H1 (cell line): ENCODE results near the gene PTPN3. TPM values are rescaled to one million over a fixed set of nuclear protein-coding genes. Genes with fewer than 3 reads are reported as not detected.
A peak's percentile ranks its signal among the peaks of the same experiment; 100 is the strongest.

Experiments used
- CTCF ChIA-PET: fragments of 300-600 bp; sonication (Branson Sonifier 250); formaldehyde crosslinking; loops from one replicate; lab custom pipeline; 2021; ENCODE audit not compliant: partially characterized antibody; lab: Charles Lee
- POLR2A ChIA-PET: fragments of 300-600 bp; sonication (Branson Sonifier 250); formaldehyde crosslinking; loops from one replicate; lab custom pipeline; 2021; ENCODE audit warnings: inconsistent platforms; ENCODE audit not compliant: partially characterized antibody; lab: Charles Lee
- DNase-seq, 2 experiments: peaks; one replicate each; pipeline versions ENCODE4 v3.0.0 to v3.0.0-alpha.2; 2010 to 2022; ENCODE audit warnings: low spot score in 2 of 2, low read depth in 1 of 2, mixed read lengths in 1 of 2
- FAIRE-seq: peaks from 2 replicates; lab custom pipeline; 2011; peaks lifted over from hg19 to GRCh38; lab: Jason Lieb, UNC
- H2AFZ ChIP-seq: 2 replicates; pipeline ENCODE4 v1.8.1; 2012; ENCODE audit warnings: low read length, inconsistent platforms
- H2AK5ac ChIP-seq: 2 replicates; pipeline ENCODE4 v1.6.1; 2013; ENCODE audit warnings: low read depth, low read length
- H2BK120ac ChIP-seq: replicated peaks from 2 replicates; pipeline ENCODE3; 2013; ENCODE audit warnings: low read depth, low read length, inconsistent platforms
- H2BK12ac ChIP-seq: 2 replicates; pipeline ENCODE4 v1.6.1; 2013; ENCODE audit warnings: low read depth, low read length
- H2BK15ac ChIP-seq: 2 replicates; pipeline ENCODE4 v1.6.1; 2013; ENCODE audit warnings: low read length
- H2BK20ac ChIP-seq: 2 replicates; pipeline ENCODE4 v1.6.1; 2013; ENCODE audit warnings: low read length
- H2BK5ac ChIP-seq: 2 replicates; pipeline ENCODE4 v1.6.1; 2013; ENCODE audit warnings: low read depth, low read length
- H3K14ac ChIP-seq: 2 replicates; pipeline ENCODE4 v1.6.1; 2013; ENCODE audit warnings: inconsistent platforms; ENCODE audit not compliant: insufficient read length
- H3K18ac ChIP-seq: 2 replicates; pipeline ENCODE4 v1.6.1; 2013; ENCODE audit warnings: low read length; ENCODE audit errors: extremely low read depth
- H3K23ac ChIP-seq: 2 replicates; pipeline ENCODE4 v1.6.1; 2013; ENCODE audit warnings: inconsistent platforms; ENCODE audit not compliant: insufficient read length
- H3K23me2 ChIP-seq: 2 replicates; pipeline ENCODE4 v1.6.1; 2013; ENCODE audit warnings: low read depth, low read length
- H3K27ac ChIP-seq: 2 replicates; pipeline ENCODE4 v1.6.1; 2011; ENCODE audit warnings: low read depth, low read length, inconsistent platforms
- H3K27me3 ChIP-seq, 4 experiments: replicated peaks in 1 of 4; 1 replicate in 1 of 4; 2 replicates in 3 of 4; pipeline versions ENCODE4 v1.6.1 to v1.8.1; 2011 to 2013; ENCODE audit warnings: low read length in 3 of 4, mild to moderate bottlenecking in 3 of 4, inconsistent platforms in 2 of 4, mixed read lengths in 2 of 4, moderate library complexity in 1 of 4; ENCODE audit not compliant: control insufficient read depth in 3 of 4, insufficient read depth in 3 of 4; ENCODE audit errors: extremely low read depth in 1 of 4
- H3K36me3 ChIP-seq, 4 experiments: 2 replicates each; pipeline versions ENCODE4 v1.6.1 to v1.8.1; 2011 to 2013; ENCODE audit warnings: mild to moderate bottlenecking in 4 of 4, low read length in 3 of 4, moderate library complexity in 2 of 4, control low read depth in 1 of 4, inconsistent platforms in 1 of 4; ENCODE audit not compliant: insufficient read depth in 4 of 4, control insufficient read depth in 2 of 4
- H3K4ac ChIP-seq: replicated peaks from 2 replicates; pipeline ENCODE3; 2013; ENCODE audit warnings: low read length, low read depth, mixed read lengths, inconsistent platforms; ENCODE audit not compliant: insufficient read length
- H3K4me1 ChIP-seq, 4 experiments: replicated peaks in 1 of 4; 1 replicate in 1 of 4; 2 replicates in 3 of 4; pipeline versions ENCODE4 v1.6.1 to v1.8.1; 2011 to 2013; ENCODE audit warnings: low read length in 3 of 4, inconsistent platforms in 2 of 4, mixed read lengths in 1 of 4; ENCODE audit not compliant: insufficient read depth in 4 of 4, control insufficient read depth in 3 of 4
- H3K4me2 ChIP-seq, 2 experiments: 2 replicates each; pipeline versions ENCODE4 v1.6.1 to v1.8.1; 2011 to 2013; ENCODE audit warnings: low read depth in 2 of 2, low read length in 2 of 2, control low read depth in 1 of 2, inconsistent platforms in 1 of 2, mild to moderate bottlenecking in 1 of 2; ENCODE audit not compliant: insufficient read depth in 1 of 2
- H3K4me3 ChIP-seq, 4 experiments: fragments of 200-600, 300-600 bp in 1 of 4; sonication (generic), shearing (Covaris generic), sonication (Bioruptor Twin) in 1 of 4; 2 replicates each; pipeline versions ENCODE4 v1.5.1 to v1.8.1; 2011 to 2016; ENCODE audit warnings: low read length in 4 of 4, low read depth in 3 of 4, control low read depth in 2 of 4, inconsistent platforms in 2 of 4, mild to moderate bottlenecking in 2 of 4, mixed read lengths in 1 of 4, moderate library complexity in 1 of 4; ENCODE audit not compliant: insufficient read depth in 2 of 4; ENCODE audit errors: extremely low read depth in 1 of 4
- H3K56ac ChIP-seq: replicated peaks from 2 replicates; pipeline ENCODE3; 2013; ENCODE audit warnings: low read depth, mild to moderate bottlenecking, mixed read lengths, low read length, inconsistent platforms; ENCODE audit not compliant: insufficient read length
- H3K79me1 ChIP-seq: 2 replicates; pipeline ENCODE4 v1.6.1; 2013; ENCODE audit warnings: low read depth, low read length, control low read depth
- H3K79me2 ChIP-seq, 2 experiments: 2 replicates each; pipeline versions ENCODE4 v1.6.1 to v1.8.1; 2012 to 2013; ENCODE audit warnings: low read length in 2 of 2, mild to moderate bottlenecking in 2 of 2, inconsistent platforms in 1 of 2; ENCODE audit not compliant: insufficient read depth in 2 of 2, control insufficient read depth in 1 of 2
- H3K9ac ChIP-seq, 4 experiments: replicated peaks in 1 of 4; 1 replicate in 1 of 4; 2 replicates in 3 of 4; pipeline versions ENCODE4 v1.6.1 to v1.8.1; 2011 to 2013; ENCODE audit warnings: low read depth in 3 of 4, low read length in 3 of 4, control low read depth in 2 of 4, mild to moderate bottlenecking in 2 of 4, moderate library complexity in 2 of 4, inconsistent platforms in 1 of 4; ENCODE audit errors: extremely low read depth in 1 of 4
- H3K9me3 ChIP-seq, 2 experiments: 2 replicates each; pipeline versions ENCODE4 v1.6.1 to v1.8.1; 2012 to 2013; ENCODE audit warnings: mild to moderate bottlenecking in 2 of 2, moderate library complexity in 2 of 2, control low read depth in 1 of 2, inconsistent platforms in 1 of 2, low read depth in 1 of 2, low read length in 1 of 2, mixed read lengths in 1 of 2; ENCODE audit not compliant: insufficient read depth in 2 of 2
- H4K20me1 ChIP-seq, 2 experiments: replicated peaks in 1 of 2; 2 replicates each; pipeline versions ENCODE3 to v1.8.1; 2011 to 2013; ENCODE audit warnings: inconsistent platforms in 2 of 2, low read length in 2 of 2, mild to moderate bottlenecking in 1 of 2; ENCODE audit not compliant: insufficient read depth in 2 of 2, control insufficient read depth in 1 of 2
- H4K5ac ChIP-seq: 2 replicates; pipeline ENCODE4 v1.6.1; 2013; ENCODE audit warnings: low read length, low read depth, mixed read lengths, inconsistent platforms; ENCODE audit not compliant: insufficient read length
- H4K8ac ChIP-seq: 2 replicates; pipeline ENCODE4 v1.8.0; 2013; ENCODE audit warnings: mild to moderate bottlenecking, moderate library complexity, low read length, inconsistent platforms; ENCODE audit not compliant: insufficient read depth; ENCODE audit errors: extremely low read depth
- H4K91ac ChIP-seq: replicated peaks from 2 replicates; pipeline ENCODE3; 2013; ENCODE audit warnings: low read length, mixed read lengths, inconsistent platforms; ENCODE audit not compliant: insufficient read length
- CBX5 ChIP-seq: fragments of 300-800, 300-1000 bp; sonication (generic); IDR thresholded peaks from 2 replicates; pipeline ENCODE4 v1.7.1; 2016; ENCODE audit warnings: antibody characterized with exemption, low read length, low read depth
- EGR1 ChIP-seq: IDR thresholded peaks from 2 replicates; pipeline ENCODE4 v1.6.1; 2011; ENCODE audit warnings: low read depth, low read length, borderline replicate concordance
- POLR2A ChIP-seq, 2 experiments: IDR thresholded peaks; 1 replicate in 1 of 2; 2 replicates in 1 of 2; pipeline ENCODE4 v1.6.1; 2011; ENCODE audit warnings: low read depth in 2 of 2, low read length in 2 of 2, mild to moderate bottlenecking in 2 of 2; ENCODE audit errors: control extremely low read depth in 1 of 2
- RAD21 ChIP-seq, 2 experiments: IDR thresholded peaks in 1 of 2; conservative IDR thresholded peaks in 1 of 2; 2 replicates each; pipeline ENCODE4 v1.6.1; 2011; ENCODE audit warnings: low read depth in 2 of 2, low read length in 2 of 2, improper control_type of control experiment in 1 of 2, inconsistent platforms in 1 of 2, mild to moderate bottlenecking in 1 of 2, moderate library complexity in 1 of 2
- RFX5 ChIP-seq: IDR thresholded peaks from 2 replicates; pipeline ENCODE4 v1.6.1; 2011; ENCODE audit warnings: low read depth, low read length, improper control_type of control experiment, borderline replicate concordance
- RNF2 ChIP-seq: fragments of 200-900, 300-1000 bp; sonication (generic); IDR thresholded peaks from 2 replicates; pipeline ENCODE4 v1.7.1; 2016; ENCODE audit warnings: borderline replicate concordance, low read depth, mild to moderate bottlenecking, antibody characterized with exemption, low read length; ENCODE audit not compliant: poor library complexity, severe bottlenecking; ENCODE audit errors: missing control alignments
- SP4 ChIP-seq: IDR thresholded peaks from 2 replicates; pipeline ENCODE4 v1.6.1; 2012; ENCODE audit warnings: low read length, inconsistent platforms
- TEAD4 ChIP-seq: IDR thresholded peaks from 2 replicates; pipeline ENCODE4 v1.6.1; 2012; ENCODE audit warnings: low read depth, low read length, inconsistent platforms, mixed read lengths
- WGBS, 2 experiments: shearing (Covaris generic) in 1 of 2; methylation state at CpG; one replicate each; pipeline versions ENCODE4 v1.1.6 to v1.1.7; 2013 to 2015; ENCODE audit warnings: low lambda C conversion rate in 2 of 2, mixed read lengths in 2 of 2, inconsistent platforms in 1 of 2, low coverage in 1 of 2, missing lambda C conversion rate in 1 of 2; ENCODE audit not compliant: insufficient replicate concordance in 2 of 2, insufficient coverage in 1 of 2, insufficient read length in 1 of 2; ENCODE audit errors: extremely low coverage in 1 of 2, missing lambda C conversion rate in 1 of 2; 5-methylcytosine and 5-hydroxymethylcytosine counted together
- polyA plus RNA-seq, 7 experiments: library from polyadenylated mRNA; depleted of rRNA in 3 of 7; stranded (reverse) in 5 of 7; unstranded in 2 of 7; fragments of >200 nt in 5 of 7; fragments of 200-250 nt in 2 of 7; gene quantifications; 1 replicate in 5 of 7; 2 replicates in 1 of 7; 4 replicates in 1 of 7; pipeline versions ENCODE4 v1.2.1 to v1.2.3, GENCODE V29; 2011 to 2013; ENCODE audit warnings: missing spikeins in 2 of 7, mixed read lengths in 2 of 7
- total RNA-seq: library from RNA; stranded (reverse); fragmentation: NEBNext Ultra II Directional; extraction: Animal tissue kit (Norgen Biotek cat#: 25700); gene quantifications from 2 replicates; pipeline ENCODE4 v1.2.1, GENCODE V29; 2021
- TF ChIP-seq, protein P1 (sequence below), 3 experiments: IDR thresholded peaks; 1 replicate in 2 of 3; 2 replicates in 1 of 3; pipeline versions ENCODE4 v1.5.1 to v1.6.1; 2011; ENCODE audit warnings: low read length in 3 of 3, mild to moderate bottlenecking in 3 of 3, inconsistent platforms in 2 of 3, low read depth in 1 of 3, moderate library complexity in 1 of 3; ENCODE audit not compliant: insufficient read depth in 1 of 3; ENCODE audit errors: control extremely low read depth in 1 of 3

Gene PTPN3
- total and polyA plus RNA-seq, 2 of the 8 experiments (the other 6 are each of a cell fraction or from before 2014, with no cell fraction given): 2.9 to 3.7 TPM

DNA sequence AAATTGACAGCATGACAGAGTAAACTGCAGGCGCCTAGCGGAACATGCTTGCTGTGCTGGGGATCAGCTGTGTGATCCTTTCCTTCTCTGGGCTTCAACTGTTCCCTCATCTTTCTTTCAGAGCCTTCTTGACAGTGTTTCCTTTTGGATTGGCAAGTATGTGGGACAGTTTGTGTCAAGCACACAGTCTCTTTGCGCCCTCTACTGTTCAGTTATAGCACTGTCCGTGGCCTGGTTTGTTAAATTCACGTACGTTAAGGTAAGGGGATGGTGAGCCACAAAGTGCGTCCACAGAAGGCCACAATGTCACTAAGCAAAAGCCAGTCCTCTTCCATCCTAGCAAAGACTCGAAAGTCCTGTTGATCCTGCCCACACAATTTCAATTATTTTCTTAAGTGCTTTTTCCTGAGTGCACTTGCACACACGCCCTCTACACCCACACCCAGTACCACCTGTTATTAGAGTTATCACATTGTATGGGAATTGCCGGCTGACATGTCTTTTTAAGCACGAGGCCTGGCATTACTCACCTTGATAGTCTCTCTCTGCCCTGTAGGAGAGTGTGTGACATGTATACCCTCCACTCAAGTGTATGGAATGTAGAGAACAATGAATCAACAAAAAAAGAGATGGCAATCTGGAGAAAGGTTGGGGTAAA lies 22.5 kb upstream of the PTPN3 start:
- Histone ChIP-seq H2BK120ac (no peak overlapping the region), H4K20me1 (no peaks in the 10 kb centered on the region), H2AK5ac (no peak overlapping the region), H3K23me2 (no peaks in the 10 kb centered on the region), H3K27ac (no peak overlapping the region), H4K8ac (no peak overlapping the region), H3K27me3 (no peaks in the 10 kb centered on the region), H3K18ac (no peak overlapping the region), H2BK5ac (no peak overlapping the region), H3K4me2 (no peak overlapping the region), H3K4ac (no peak overlapping the region), H2BK15ac (no peak overlapping the region), H4K91ac (no peak overlapping the region), H3K79me1 (no peaks in the 10 kb centered on the region), H3K23ac (no peak overlapping the region), H3K9ac (no peak overlapping the region), H3K4me1 (no peaks in the 10 kb centered on the region), H4K5ac (no peak overlapping the region), H3K14ac (no peak overlapping the region), H2BK20ac (no peak overlapping the region), H3K4me3 (no peak overlapping the region), H3K36me3 (no peaks in the 10 kb centered on the region), H3K79me2 (no peaks in the 10 kb centered on the region), H2BK12ac (no peak overlapping the region), H3K56ac (no peak overlapping the region), H2AFZ (no peak overlapping the region), H3K9me3 (no peaks in the 10 kb centered on the region)
- CTCF ChIA-PET: interaction anchor here (0.6 to 2.1 kb wide), 20 partner anchors 8 to 430 kb away, joined by 3 to 12 read pairs (median 3); no protein-coding TSS in a partner anchor
- POLR2A ChIA-PET: no interaction called here
- peak; percentile 92 for FAIRE-seq
- peak; percentile 43 to 80 for DNase-seq
- WGBS, 2 experiments: 36% methylated on average over 11 of the region's 11 CpGs; no CpG with 5 or more reads in 1 of the 2 experiments
- TF ChIP-seq RAD21 (IDR thresholded peaks at IDR 0.05 in 1 of 2, conservative IDR thresholded peaks at IDR 0.05 in 1 of 2; ENCODE audit: low read depth in 2 of 2, low read length in 2 of 2) (peak; percentile 95 to 97), EGR1 (peak; percentile 58), CBX5 (no peak), POLR2A (IDR thresholded peaks at IDR 0.05; ENCODE audit: control extremely low read depth in 1 of 2, low read depth in 2 of 2, low read length in 2 of 2) (no peak), RFX5 (no peak), SP4 (no peak), RNF2 (no peak), TEAD4 (peak; percentile 53; the same call in 1 of the 2 replicates)
- TF ChIP-seq, protein P1, sequence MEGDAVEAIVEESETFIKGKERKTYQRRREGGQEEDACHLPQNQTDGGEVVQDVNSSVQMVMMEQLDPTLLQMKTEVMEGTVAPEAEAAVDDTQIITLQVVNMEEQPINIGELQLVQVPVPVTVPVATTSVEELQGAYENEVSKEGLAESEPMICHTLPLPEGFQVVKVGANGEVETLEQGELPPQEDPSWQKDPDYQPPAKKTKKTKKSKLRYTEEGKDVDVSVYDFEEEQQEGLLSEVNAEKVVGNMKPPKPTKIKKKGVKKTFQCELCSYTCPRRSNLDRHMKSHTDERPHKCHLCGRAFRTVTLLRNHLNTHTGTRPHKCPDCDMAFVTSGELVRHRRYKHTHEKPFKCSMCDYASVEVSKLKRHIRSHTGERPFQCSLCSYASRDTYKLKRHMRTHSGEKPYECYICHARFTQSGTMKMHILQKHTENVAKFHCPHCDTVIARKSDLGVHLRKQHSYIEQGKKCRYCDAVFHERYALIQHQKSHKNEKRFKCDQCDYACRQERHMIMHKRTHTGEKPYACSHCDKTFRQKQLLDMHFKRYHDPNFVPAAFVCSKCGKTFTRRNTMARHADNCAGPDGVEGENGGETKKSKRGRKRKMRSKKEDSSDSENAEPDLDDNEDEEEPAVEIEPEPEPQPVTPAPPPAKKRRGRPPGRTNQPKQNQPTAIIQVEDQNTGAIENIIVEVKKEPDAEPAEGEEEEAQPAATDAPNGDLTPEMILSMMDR (IDR thresholded peaks at IDR 0.05; ENCODE audit: control extremely low read depth in 1 of 3, insufficient read depth in 1 of 3, low read depth in 1 of 3, low read length in 3 of 3): peak; percentile 55 to 98 (median 87)
